GM18499 (cell line): ENCODE measurements around the gene UQCC5.

Experiments
- ATAC-seq: cut with Tn5 transposase; IDR thresholded peaks from one replicate; pipeline ENCODE4 v1.9.1; 2021; ENCODE audit warnings: moderate number of reproducible peaks; ENCODE audit not compliant: insufficient read depth, unreplicated experiment

UQCC5 gene

GRCh38 chr3:52558436-52558835 is 22.0 kb downstream of the UQCC5 start:
- no peak for ATAC-seq

DNA sequence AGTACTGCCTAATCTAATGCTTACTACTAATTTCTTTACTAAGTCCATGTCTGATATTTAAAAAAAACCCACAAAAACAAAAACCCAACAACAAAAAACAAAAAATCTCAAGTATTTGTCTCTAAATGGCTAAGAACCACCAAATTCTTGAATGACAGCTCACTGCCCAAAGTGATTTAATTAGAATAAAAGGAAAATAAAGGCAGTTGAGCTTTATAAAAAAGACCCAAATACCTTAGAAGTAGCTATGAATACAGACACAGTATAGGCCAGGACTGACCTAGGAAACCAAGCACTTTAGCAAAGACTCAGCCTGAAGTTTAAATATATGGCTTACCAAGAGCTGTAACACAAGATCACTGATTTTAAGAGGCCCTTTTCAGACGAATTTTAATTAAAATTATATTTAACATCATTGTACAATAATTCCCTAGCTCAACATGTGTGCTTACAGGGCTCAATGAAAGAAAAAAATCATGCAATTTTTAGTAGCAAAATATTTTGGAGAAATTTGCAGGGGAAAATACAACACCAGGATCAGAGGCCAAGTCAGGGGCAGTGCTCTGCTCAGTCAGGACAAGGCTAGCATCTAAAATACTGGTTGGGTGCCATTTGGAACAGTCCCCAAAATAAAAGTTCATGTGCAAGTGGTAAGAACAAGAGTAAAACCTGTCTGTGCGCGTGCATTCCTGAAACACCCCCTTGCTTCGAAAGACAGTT is 24.8 kb downstream of the UQCC5 start:
- no peak for ATAC-seq

DNA sequence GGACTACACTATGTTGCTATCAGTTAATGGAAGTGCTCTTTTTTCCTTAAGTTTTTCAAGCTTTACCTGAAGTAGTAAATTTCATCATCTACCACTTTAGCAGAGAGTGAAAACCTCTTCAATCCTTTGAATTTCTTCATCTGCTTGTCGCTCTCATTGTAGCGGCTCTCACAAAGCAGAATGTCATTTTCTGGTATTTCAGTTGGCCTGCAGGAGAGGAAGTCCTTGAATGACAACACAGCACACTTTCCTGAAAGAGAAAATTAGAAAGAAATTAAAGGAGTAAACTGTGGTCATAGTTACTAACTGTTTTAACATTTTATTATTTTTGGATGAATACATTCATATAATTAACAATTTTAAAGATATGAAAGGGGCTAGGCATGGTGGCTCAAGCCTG is 27.6 kb downstream of the UQCC5 start:
- no peak for ATAC-seq

GRCh38 chr3:52568069-52568468 is 31.7 kb downstream of the UQCC5 start:
- no peak for ATAC-seq

GRCh38 chr3:52570076-52570475 is 33.7 kb downstream of the UQCC5 start:
- ATAC-seq = no peak

DNA sequence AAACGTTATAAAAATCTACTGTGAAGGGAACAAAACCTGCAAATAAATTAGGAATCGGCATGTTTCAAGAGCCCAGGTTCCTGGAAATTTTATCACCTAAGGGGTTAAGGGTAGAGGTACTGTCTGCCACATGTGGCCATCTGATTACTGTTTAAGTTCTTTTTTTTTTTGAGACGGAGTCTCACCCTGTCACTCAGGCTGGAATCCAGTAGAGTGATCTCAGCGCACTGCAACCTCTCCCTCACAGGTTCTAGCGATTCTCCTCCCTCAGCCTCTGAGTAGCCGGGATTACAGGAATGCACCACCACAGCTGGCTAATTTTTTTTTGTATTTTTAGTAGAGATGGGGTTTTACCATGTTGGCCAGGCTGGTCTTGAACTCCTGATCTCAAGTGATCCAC is 35.8 kb downstream of the UQCC5 start:
- ATAC-seq = no peak

GRCh38 chr3:52574056-52574965 is 37.9 kb downstream of the UQCC5 start:
- ATAC-seq = no peak
